Pancreas (tissue), 10 donors: ENCODE results near the gene WDR31. TPM values are rescaled to one million over a fixed set of nuclear protein-coding genes. Genes with fewer than 3 reads are reported as not detected.

Experiments
- ATAC-seq, 4 donors: fragments of 200-7000 bp; cut with Tn5 transposase; one replicate each; pipeline versions ENCODE4 v1.8.0 to v1.9.1; 2020; ENCODE audit warnings: mild to moderate bottlenecking in 4 of 4, moderate library complexity in 4 of 4
- DNase-seq, 6 donors: peaks; one replicate each; pipeline ENCODE4 v3.0.0-alpha.2; 2020
- FAIRE-seq: peaks from 2 replicates; lab custom pipeline; 2012; peaks lifted over from hg19 to GRCh38; lab: Jason Lieb, UNC
- H3K27ac ChIP-seq, 4 donors: fragments of 200-600 bp; sonication (generic); 1 replicate in 3 of 4; 2 replicates in 1 of 4; pipeline versions ENCODE4 v1.5.0 to v1.8.0; 2020
- H3K27me3 ChIP-seq, 4 donors: fragments of 200-600 bp; one replicate each; pipeline ENCODE4 v1.8.0; 2021
- H3K36me3 ChIP-seq, 3 donors: fragments of 200-600 bp; sonication (generic) in 1 of 3; one replicate each; pipeline versions ENCODE4 v1.5.0 to v1.8.0; 2020 to 2021
- H3K4me1 ChIP-seq, 3 donors: fragments of 200-600 bp; one replicate each; pipeline ENCODE4 v1.8.0; 2021
- H3K4me3 ChIP-seq, 4 donors: fragments of 200-600 bp; sonication (generic) in 2 of 4; one replicate each; pipeline versions ENCODE4 v1.5.0 to v1.8.0; 2020 to 2021
- H3K9me3 ChIP-seq, 4 donors: fragments of 200-600 bp; one replicate each; pipeline ENCODE4 v1.8.0; 2021
- CTCF ChIP-seq, 4 donors: fragments of 200-600 bp; sonication (generic) in 3 of 4; IDR thresholded peaks; one replicate each; pipeline versions ENCODE4 v1.5.0 to v1.8.0; 2021; ENCODE audit warnings: antibody characterized with exemption in 4 of 4
- WGBS, 2 donors: extraction: QIAGEN DNeasy Blood & Tissue Kit; methylation state at CpG; one replicate each; pipeline ENCODE4 v1.1.7; 2013; 5-methylcytosine and 5-hydroxymethylcytosine counted together
- intact Hi-C, 3 donors: fragments of 100-400 bp; cut with DNase I; formaldehyde crosslinking; loops; one replicate each; pipeline versions ENCODE4 v1.11.1 to v1.14.2; 2022
- polyA plus RNA-seq, 2 donors: library from polyadenylated mRNA; stranded (reverse); fragments of 200-250 nt; gene quantifications; one replicate each; pipeline ENCODE4 v1.2.3, GENCODE V29; 2013
- total RNA-seq, 6 donors: library from RNA; stranded (reverse); fragmentation: NEBNext Ultra II Directional in 4 of 6; extraction: Animal tissue kit (Norgen Biotek cat#: 25700) in 4 of 6; gene quantifications; one replicate each; pipeline versions ENCODE4 v1.2.1 to v1.2.4, GENCODE V29; 2021 to 2023
- donor health status: healthy with polysubstance abuse.
- donor health status: DM: no; HTN: no; CAD: no; lungs with moderate emphysema.
- donor health status: DM: no; HTN: no; CAD: no.
- donor health status: control.
- donor health status: control.
- donor health status: Bipolar disorder and iron deficiency.
- donor health status: DM: yes; HTN: yes; CAD: no.
- donor health status: DM: no; HTN: no; CAD: no.
- donor health status: DM: no; HTN: no; CAD: no.
- donor health status: DM: yes; HTN: yes; CAD: no.

Gene WDR31
- total and polyA plus RNA-seq, 8 donors, result 1.2 to 4.5 (median 2.7) TPM

GRCh38 chr9:113372059-113372458, 32.0 kb upstream of the WDR31 start:
- 72 to 75% methylated on average over 5 of the region's 5 CpGs for WGBS, 2 donors
- ATAC-seq, result no peak
- Histone ChIP-seq H3K36me3 (peaks cover 0 to 15% (median 0%) of the 10 kb centered on the region in 3 donors), H3K4me1 (peaks cover 27 to 38% (median 36%) of the 10 kb centered on the region in 3 donors), H3K27me3 (no peaks in the 10 kb centered on the region), H3K27ac (peak overlapping the region in 1 of 4 donors; percentile 4), H3K4me3 (no peak overlapping the region), H3K9me3 (no peaks in the 10 kb centered on the region)
- no peak for DNase-seq
- FAIRE-seq, result no peak
- TF ChIP-seq CTCF (IDR thresholded peaks at IDR 0.05), result no peak
- intact Hi-C loops, result no loop called here

- TF ChIP-seq CTCF (IDR thresholded peaks at IDR 0.05), result no peak
- DNase-seq (peak in 4 of 6 donors; percentile 41 to 64 (median 58)), ATAC-seq (peak in 2 of 4 donors; percentile 7 to 18), FAIRE-seq (no peak)
- Histone ChIP-seq H3K36me3 (peaks cover 0 to 15% (median 0%) of the 10 kb centered on the region in 3 donors), H3K27ac (peak overlapping the region in 3 of 4 donors; percentile 18 to 51 (median 41)), H3K9me3 (no peaks in the 10 kb centered on the region), H3K4me1 (peaks cover 27 to 38% (median 36%) of the 10 kb centered on the region in 3 donors), H3K27me3 (no peaks in the 10 kb centered on the region), H3K4me3 (no peak overlapping the region)
- intact Hi-C loops, result no loop called here
- WGBS, 2 donors, result 29 to 44% methylated on average over 8 of the region's 8 CpGs
These were observed 30.8 kb upstream of the WDR31 start for GRCh38 chr9:113370806-113371325.

- H3K36me3 ChIP-seq, result peaks cover 0 to 15% (median 0%) of the 10 kb centered on the region in 3 donors
- no peaks in the 10 kb centered on the region for H3K9me3 ChIP-seq
- no peak for TF ChIP-seq CTCF (IDR thresholded peaks at IDR 0.05)
- no peak overlapping the region for H3K4me3 ChIP-seq
- H3K4me1 ChIP-seq, result peaks cover 27 to 33% (median 33%) of the 10 kb centered on the region in 3 donors
- no peak for DNase-seq
- no peaks in the 10 kb centered on the region for H3K27me3 ChIP-seq
- no peak for FAIRE-seq
- peak overlapping the region in 2 of 4 donors; percentile 39 to 45 for H3K27ac ChIP-seq
- WGBS, 2 donors, result 49 to 59% methylated on average over 11 of the region's 11 CpGs
- intact Hi-C loops, result no loop called here
- ATAC-seq, result no peak
These were observed 29.7 kb upstream of the WDR31 start for GRCh38 chr9:113369855-113370140.

GRCh38 chr9:113368982-113369854, 29.1 kb upstream of the WDR31 start:
- ATAC-seq (peak; percentile 70 to 87 (median 82)), FAIRE-seq (no peak), DNase-seq (peak; percentile 77 to 91 (median 82))
- intact Hi-C loops, result no loop called here
- peak overlapping the region in 2 of 4 donors; percentile 39 to 45 for H3K27ac ChIP-seq
- no peak overlapping the region for H3K4me3 ChIP-seq
- no peaks in the 10 kb centered on the region for H3K27me3 ChIP-seq
- 42 to 50% methylated on average over 13 of the region's 13 CpGs for WGBS, 2 donors
- peaks cover 0 to 11% (median 0%) of the 10 kb centered on the region in 3 donors for H3K36me3 ChIP-seq
- H3K9me3 ChIP-seq, result no peaks in the 10 kb centered on the region
- no peak for TF ChIP-seq CTCF (IDR thresholded peaks at IDR 0.05)
- H3K4me1 ChIP-seq, result peaks cover 27 to 31% (median 30%) of the 10 kb centered on the region in 3 donors
